Smooth muscle cell of the brain vasculature (primary cell): ENCODE data around the gene CHCHD6.

Experiments
- DNase-seq: peaks from one replicate; pipeline ENCODE4 v3.0.0-alpha.2; 2012; ENCODE audit warnings: low read depth, low spot score

The CHCHD6 gene

DNA sequence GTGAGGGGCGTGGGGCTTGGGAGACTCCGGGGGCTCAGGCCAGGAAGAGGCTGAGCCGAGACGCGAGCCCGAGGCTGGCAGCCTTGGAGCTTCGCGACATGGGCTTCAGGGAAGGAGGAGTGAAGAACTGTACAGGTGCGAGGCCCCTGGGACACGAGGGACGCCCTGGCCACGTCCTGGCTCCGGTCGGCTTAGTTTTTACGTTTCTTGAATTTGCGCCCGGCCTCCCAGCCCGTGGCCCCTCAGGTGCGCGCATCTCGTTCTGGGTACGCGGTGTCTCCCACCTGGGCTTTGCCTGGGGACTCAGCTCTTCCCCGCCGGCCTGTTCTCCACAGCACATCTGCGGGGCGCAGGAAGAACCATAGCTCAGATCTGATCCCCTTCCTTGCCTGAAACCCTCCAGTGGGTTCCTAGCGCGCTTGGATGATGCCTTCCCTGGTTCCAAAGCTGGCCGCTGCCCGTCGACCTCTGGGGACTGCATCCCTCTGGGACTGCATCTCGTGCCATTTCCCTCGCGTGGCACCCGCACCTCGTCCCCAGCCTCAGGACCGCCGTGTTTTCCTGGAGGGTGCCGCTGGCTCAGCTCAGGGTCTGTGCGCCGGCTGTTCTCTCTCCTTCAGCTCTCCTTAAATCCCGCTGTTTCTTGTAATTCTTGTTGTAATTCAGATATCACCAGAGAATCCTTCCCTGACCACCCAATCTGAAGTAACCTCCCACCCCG is 614 bp downstream of the CHCHD6 start:
- DNase-seq, result no peak

DNA sequence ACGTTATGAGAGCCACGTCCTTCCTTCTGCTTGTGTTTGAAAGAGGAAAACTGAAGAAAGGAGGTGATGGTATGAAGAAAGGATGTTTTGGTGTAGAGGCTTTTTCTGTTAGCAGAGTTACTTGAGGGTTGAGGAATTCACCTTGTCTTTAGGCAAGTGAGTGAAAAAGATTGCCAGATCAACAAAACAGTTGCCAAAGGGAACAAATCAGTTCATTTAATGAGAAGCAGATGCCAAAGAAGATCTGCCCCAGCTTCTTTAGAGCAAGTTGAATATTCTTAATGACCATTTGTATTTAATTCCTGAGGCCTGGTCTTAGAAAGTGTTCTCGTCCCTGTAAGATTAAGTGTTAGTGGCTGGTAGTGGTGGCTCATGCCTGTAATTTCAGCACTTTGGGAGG is 2.6 kb downstream of the CHCHD6 start:
- no peak for DNase-seq

DNA sequence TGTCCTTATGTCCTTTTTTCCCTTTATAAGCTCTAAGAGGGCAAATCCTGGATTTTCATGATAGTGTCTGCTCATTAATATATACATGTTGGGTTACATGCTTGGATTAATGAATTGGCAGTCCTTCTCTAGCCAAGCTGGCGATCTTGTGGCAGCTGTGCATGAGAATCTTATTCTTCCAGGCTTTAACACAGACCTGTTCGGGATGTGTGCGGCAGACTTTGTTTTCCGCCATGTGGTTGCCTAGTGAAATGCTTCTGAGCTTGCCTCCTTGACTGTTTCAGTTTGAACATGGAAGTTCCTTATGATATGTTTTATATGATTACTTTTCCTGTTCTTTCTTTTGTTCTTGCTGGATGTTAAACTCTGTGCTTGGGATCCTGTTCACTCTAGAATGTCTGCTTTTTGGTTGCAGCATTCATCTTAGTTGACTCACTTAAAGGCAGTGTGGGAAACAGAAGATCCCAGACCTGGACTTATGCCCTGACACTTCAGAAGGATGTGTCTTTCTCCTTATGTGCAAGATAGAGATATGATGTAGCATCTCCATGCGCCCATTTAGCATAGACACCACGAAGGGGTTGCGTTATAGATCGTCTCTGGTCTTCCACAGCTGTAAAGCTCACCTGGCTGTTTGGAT is 7.2 kb downstream of the CHCHD6 start:
- no peak for DNase-seq

DNA sequence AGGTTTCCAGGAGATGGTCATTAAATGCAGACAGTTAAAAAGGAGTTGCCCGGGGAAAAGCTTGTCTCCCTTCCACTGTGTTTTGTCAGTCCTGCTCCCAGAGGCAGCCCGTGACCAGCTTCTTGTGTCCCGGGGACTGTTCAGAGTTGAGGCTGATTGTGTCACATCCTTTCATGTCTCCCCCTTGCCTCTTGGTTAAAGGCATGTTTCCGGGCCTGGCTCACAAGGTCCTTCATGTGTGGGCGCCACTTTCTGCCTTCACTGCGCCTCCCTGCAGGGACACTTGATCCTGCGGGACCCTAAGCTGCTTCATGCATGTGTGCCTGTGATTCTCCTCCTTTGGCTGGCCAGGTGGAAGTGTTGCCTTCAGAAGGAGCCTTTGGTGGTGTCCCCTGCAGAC is 9.2 kb downstream of the CHCHD6 start:
- DNase-seq, result no peak

DNA sequence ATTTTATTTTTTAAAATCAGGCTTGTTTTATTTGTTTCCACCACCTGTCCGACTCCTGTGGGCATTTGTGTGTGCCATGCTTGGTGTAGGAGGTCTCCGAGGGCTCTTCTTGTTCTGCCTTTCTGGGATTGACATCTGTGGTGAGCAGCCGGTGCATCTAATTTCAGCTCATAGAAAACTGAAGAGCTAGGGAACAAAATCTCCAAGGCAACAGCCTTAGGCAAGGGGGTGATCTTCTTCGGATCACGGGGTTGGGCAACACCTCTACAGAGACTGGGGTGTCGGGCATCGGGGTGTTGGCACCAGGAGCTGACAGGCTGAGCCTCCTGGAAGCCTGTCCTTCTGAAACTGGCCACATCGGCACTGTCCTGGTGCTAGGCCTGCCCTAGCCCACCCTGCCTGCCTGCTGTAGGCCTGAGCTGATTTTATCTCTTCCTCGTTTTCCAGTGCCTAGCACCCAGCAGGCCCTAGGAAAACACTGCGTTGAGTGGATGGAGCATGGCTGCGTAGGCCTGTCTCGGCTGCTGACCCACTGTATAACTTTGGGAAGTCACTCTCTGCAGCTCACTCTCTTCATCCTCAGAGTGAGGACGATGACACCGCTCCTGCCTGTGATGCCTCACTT is 10.3 kb downstream of the CHCHD6 start:
- no peak for DNase-seq

DNA sequence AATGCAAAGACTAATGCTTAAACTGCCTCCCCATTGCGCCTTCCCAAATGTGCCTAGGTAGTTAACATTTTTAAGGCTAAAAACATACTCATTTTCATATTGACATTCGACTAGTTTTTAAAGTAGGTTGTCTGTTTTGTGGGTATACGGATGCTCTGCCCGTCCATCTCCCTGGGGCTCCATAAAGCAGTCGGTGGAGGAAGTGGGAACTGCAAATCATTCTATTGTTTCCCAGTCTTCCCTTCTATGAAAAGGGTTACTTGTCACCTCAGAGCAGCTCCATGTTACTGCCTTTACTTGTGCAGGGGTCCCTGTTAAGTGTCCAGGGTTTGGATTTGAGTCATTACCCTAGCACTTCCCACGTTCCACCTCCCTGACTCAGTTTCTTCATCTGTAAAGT is 10.9 kb downstream of the CHCHD6 start:
- no peak for DNase-seq

DNA sequence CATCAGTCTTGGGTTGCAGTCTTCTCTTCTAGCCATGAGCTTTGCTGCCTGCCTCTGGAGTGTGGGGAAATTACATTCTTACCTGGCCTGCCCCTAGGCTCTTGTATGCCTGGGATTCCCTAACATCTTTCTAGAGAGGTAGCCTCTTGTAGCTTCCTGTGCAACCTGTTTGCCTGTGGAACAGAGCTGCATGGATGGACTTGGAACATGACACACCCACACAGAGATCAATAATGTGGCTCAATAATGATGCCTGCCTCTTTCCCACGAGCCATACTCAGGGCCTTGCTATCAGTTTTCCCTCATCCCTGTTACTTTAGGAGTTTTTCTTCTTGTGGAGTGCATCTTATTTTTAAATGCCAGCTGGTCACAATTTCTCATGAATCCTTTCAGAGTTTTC is 11.4 kb downstream of the CHCHD6 start:
- DNase-seq, result no peak

DNA sequence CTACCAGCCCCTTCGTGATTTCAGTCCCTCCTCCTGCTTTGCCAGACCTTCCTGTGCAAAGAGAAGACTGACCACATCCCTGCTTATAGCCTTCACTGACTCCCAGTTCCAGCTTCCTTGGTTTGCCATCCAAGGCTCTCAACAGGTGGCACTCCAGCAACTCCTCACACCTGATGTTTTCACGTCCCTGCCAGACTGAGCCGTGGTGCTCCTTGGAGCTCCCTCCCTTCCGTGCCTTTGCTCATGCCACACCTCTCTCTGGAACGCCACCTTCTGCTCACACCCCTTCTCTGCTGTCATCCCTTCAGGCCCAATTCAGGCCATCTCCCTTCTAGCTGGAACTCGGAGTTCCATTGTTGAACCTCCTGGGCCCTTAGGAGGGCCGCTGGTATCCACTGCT is 12.0 kb downstream of the CHCHD6 start:
- no peak for DNase-seq

DNA sequence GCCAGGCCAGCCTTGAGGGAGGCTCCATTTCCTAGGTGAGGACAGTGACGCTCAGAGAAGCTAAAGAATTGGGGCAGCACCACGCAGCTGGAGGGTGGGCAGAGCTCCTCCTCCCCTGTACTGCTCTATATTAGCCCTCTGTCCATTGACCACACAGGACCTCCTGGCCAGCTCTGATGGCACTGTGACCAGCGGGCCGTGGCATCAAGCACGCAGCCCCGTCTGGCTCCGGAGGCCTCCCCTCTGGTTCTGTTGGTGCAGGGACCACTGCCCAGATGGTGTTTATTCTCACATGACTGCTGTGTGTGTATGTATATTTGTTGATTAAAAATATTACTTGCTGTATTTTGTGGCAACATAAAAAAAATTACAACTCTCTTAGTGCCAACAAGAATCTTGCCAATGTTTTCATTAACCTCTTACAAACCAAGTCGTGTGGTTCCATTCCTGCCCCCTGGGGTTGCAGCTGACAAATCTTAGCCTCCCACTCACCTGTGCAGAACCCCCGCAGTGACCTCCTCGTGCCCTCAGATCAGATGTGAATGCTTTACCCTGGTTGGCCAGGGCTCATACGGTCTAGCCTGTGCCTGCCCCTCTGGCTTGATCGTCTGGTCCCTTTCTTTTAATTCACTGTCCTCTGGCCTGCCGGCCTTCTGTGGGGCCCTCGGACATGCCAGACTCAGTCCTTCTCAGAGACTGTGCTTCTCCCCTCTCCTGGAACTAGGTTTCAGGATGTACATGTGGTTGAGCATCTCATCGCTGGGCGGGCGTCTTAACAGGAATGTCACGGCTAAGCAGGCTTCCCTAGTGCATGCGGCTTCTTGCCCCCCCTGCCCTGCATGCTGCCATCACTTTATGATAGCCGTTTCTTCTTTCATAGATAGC is 14.8 kb downstream of the CHCHD6 start:
- no peak for DNase-seq

DNA sequence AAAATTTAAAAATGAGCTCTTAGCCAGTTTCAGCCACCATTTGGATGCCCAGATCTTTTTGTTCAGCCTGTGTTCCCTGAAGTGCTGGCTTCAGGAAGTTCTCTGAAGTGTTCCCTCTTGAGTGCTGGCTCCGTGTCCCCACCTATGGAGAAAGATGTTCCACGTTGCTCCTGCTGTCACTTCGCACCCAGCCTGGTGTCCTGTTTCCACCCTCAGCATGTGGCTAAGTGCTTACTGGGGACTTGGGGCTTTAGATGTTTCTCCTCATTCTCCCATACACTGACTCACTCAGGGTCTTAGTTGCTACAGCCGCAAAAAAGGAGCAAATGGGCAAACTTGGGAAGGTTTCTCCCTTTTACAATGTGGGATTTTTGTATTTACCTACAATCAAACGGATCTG is 16.6 kb downstream of the CHCHD6 start:
- DNase-seq, result no peak

DNA sequence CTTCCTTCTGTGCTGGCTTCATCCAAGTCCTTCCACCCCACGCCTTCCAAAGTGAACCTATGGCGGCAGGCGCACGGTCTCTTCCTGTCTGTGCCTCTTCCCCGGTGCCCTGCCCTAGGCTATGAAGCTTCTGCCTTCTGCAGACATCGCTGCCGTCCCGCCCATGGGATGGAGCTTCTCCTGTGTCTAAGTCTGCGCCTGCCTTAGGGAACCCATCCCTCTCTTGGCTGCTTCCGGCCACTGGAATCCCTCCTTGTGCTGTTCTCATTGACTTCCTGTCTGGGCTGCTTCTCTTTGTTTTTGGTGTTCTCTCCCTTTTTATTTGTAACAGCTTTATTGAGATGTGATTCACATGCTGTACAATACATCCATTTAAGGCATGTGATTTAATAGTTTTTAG is 17.2 kb downstream of the CHCHD6 start:
- no peak for DNase-seq

DNA sequence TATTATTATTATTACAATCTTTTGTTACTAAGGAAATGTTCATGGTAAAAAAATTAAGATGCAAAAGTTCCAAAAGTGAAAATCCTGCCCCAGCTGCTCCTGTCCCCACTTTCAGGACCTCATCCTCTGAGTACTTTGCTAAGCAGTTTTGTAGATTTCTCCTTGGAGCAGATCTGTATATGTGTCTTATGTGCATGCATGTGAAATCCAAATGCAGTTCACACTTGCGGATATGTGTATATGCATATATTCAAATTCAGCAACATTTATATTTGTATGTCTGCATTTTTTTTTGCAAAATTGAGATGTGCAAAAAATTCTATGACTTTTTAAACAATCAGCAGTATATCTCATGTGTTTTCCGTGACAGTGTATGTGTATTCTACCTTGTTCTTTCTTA is 19.2 kb downstream of the CHCHD6 start:
- no peak for DNase-seq

DNA sequence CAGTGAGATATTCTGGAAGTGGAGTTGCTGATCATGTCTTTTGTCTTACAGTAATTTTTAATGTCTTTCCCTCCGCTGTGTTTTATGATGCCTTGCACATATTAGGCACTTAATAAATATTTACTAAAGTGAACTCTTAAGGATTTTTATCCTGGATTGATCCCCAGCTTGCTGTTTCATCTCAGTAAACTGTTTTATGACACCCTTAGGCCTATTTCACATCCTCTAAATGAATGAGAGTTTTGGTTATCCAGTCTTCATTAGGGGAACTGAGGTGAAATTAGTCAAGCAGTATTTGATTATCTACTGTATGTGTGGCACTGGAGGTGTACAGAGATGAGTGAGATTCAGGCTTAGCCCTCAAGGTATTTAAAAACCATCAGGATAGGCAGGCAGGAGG is 19.8 kb downstream of the CHCHD6 start:
- no peak for DNase-seq

DNA sequence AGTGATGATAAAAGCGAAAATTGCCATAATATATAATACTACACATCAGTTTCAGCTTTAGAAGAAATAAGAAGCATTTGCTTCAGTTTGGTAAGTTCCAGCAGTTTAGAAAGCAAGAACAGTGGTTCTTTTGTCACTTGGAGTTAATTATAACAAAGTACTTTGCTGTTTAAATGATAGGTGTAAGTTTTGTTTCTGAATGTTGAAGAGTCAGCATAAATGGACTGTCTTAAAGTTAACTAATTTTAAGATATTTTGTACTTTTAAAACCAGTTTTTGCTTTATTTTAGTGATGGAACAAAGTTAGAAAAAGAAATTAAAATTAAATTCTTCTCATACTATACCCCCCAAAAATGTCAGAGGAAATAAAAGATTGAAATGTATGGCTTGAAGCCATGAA is 24.6 kb downstream of the CHCHD6 start:
- DNase-seq, result no peak

DNA sequence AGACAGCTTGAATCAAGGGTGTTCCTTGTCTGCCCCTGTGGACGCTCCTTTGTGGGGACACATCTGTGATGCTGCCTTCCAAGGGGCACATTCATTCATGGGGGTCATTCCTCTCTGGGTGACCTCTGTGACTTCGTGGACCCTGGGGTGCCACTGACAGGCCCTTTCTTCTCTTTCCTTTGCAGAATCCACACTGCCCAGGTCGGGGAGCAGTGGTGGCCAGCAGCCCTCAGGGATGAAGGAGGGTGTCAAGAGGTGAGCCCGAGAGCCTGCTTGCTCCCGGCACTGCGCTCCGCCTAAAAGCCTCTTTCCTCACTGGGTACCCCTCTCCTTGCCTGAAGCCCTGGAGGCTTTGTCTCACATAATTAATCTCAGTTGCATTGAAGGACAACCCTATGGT is 26.3 kb downstream of the CHCHD6 start:
- no peak for DNase-seq

DNA sequence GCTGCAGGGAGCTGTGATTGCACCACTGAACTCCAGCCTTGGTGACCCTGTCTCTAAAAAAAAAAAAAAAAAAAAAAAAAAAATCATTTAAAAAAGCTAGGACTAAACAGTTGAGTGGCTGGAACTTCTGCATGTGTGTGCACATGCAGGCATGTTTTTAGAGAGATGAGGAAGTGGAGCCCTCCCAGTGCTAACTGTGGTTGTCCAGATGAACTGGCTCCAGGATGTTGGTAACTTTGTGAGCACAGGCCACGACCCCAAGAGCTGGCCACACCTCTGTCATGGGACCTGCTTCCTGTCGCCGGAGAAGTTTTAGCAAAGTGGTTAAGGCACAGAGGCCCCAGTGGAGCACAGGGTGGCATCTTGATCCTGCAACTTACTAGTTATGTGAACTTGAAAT is 27.0 kb downstream of the CHCHD6 start:
- no peak for DNase-seq

DNA sequence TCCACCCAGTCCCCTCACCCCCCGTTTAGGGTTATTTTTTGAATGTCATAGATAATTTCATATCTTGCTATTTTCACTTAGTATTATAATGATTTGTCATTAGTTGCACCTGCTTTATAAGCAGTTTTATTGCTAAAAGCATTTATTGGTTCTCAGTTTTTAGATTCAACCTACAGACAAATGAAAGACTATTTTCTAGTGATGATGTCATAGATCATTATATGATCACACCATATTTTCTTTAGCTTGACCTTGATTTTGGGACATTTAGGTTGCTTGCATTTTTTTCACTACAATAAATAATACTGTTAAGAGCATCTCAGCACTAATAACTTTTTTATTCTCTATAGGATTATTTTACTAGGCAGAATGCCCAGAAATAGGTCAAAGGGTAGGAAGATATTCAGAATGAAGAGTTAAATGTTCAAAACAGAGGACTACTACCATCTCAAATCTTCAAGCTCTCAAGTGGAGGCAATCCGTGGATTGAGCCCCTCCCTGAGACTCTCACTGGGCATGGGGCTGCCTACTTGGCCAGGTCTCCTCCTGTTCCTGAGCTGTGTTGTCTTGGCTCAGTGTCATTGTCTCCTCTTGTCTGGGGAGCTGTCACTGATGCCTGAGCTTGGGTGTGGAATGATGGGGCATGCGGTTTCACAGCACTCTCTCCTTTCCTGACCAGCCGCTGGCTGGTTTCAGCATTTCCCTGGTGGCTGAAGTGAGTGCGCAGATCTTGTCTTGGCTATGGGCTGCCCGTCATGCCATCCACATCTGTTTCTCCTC is 28.4 kb downstream of the CHCHD6 start:
- no peak for DNase-seq

DNA sequence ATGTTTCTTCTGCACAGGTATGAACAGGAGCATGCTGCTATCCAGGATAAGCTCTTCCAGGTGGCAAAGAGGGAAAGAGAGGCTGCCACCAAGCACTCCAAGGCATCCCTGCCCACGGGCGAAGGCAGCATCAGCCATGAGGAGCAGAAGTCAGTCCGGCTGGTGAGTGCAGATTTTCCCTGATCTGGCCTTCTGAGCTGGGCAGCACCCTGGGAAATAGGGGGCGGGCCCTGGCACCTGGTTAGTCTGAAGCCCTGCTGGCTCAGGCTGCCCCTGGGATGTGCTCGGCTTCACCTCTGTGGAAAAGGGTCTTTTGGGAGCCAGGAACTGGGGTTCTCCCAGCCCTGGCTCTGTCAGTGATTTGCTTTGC is 29.0 kb downstream of the CHCHD6 start:
- DNase-seq, result no peak

DNA sequence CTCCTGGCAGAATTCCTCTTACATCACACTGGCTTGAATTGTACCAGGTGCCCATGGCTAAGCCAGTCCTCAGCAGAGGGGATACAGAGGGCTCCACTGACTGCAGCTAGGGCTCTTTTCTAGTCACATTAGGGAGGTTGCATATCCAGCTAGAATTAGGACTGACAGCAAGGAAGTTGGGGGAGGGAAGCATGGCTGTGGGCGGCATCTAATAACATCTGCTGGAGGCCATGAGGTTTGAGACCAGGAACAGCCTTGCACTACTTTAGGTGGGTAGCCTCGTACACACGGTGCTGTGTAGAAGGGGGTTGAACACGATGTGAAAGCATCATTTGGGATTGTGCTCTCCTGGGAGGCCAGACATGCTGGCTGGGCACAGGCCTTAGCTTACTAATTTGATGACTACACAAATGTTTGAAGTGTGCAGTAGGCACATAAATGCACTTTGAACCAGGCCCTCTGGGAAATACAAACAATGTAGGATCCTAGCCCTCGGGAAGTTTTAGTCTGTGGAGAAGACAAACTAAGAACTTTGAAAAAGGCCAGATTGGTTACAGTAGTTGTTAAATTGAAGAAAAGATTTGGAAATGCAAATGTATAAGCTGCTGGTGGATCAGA is 30.2 kb downstream of the CHCHD6 start:
- DNase-seq, result no peak

DNA sequence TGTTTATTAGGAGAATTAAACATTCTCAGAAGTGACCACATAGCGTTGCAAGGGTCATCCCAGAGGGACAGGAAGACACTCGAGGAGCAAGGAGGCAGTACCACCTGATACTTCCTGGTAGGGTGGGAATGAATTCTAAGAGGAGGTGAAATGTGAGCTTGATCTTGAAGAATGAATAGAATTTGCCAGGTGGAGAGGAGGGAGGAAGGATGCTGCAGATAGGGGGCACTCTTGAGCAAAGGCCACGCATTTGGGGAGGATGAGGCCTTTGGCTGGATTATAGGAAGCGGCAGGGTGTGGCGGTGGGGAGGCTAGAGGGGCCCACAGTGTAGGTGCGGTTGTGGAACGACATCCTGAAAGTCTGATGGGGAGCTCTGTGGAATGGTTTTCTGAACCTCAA is 33.5 kb downstream of the CHCHD6 start:
- no peak for DNase-seq

DNA sequence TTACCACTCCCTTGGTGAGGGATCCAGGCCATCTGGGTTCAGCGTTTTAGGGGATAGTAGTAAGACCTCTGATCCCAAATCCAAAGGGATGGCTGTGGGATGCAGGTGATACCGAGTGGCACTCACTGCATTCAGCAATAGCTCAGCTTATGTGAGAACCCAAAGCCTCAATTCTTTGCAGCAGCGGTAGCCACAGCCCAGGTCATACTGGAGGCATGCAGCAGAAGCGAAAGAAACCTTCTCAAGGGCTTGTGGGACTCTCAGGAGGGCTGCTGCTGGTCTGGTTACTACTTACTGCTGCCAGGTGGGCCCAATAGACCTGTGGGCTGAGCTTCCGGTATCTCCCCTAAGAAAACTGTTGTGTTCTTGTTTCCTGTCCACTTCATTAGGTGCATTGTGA is 38.0 kb downstream of the CHCHD6 start:
- no peak for DNase-seq
